SH-SY5Y (cell line): ENCODE measurements around the gene LMNA.

Experiments used
- GATA2 ChIP-seq: IDR thresholded peaks from 2 replicates; pipeline ENCODE4 v1.6.1; 2011; ENCODE audit warnings: mild to moderate bottlenecking, low read depth, low read length
- GATA3 ChIP-seq: IDR thresholded peaks from 2 replicates; pipeline ENCODE4 v1.6.1; 2011; ENCODE audit warnings: low read depth, mild to moderate bottlenecking, low read length, moderate library complexity

GRCh38 chr1:156095906-156096508 lies 18.5 kb upstream of the LMNA start:
- TF ChIP-seq GATA2 (no peak), GATA3 (no peak)
